Activated T-cell treated with anti-CD3 and anti-CD28 coated beads, Interleukin-2, amount 50 U/mL, for 24 hours (primary cell): ENCODE measurements around the gene ZNF521.

Experiments used
- DNase-seq: peaks from one replicate; pipeline ENCODE4 v3.0.0-alpha.2; 2020
- H3K27ac Mint-ChIP-seq: 2 replicates; pipeline ENCODE4 v1.8.0; 2020; ENCODE audit warnings: mild to moderate bottlenecking, mixed read lengths
- H3K27me3 Mint-ChIP-seq: 2 replicates; pipeline ENCODE4 v1.8.0; 2020; ENCODE audit warnings: mixed read lengths
- H3K36me3 Mint-ChIP-seq: 2 replicates; pipeline ENCODE4 v1.8.0; 2020; ENCODE audit warnings: low read depth, mixed read lengths
- H3K4me1 Mint-ChIP-seq: 2 replicates; pipeline ENCODE4 v1.8.0; 2020; ENCODE audit warnings: low read depth, mixed read lengths
- H3K4me3 Mint-ChIP-seq: 2 replicates; pipeline ENCODE4 v1.8.0; 2020; ENCODE audit warnings: mild to moderate bottlenecking, moderate library complexity, mixed read lengths
- H3K9me3 Mint-ChIP-seq: 2 replicates; pipeline ENCODE4 v1.8.0; 2020; ENCODE audit warnings: mixed read lengths

Gene ZNF521

DNA sequence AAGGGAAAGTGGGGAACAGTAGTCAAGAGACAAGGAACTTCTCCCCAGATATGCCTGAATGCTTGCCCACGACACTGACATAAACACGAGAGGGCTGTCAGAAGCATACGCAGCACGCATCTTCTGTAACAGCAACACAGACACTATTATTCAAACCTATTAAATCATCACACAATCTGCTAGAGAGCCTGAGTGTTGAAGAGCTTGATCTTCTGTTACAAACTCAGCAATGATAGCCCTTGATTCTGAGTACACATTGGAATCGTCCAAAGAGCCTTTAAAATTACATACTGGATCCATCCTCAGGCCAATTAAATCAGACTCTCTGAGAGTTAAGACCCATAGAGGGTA lies 111.6 kb downstream of the ZNF521 start:
- Mint-ChIP-seq H3K4me3 (no peak overlapping the region), H3K27ac (no peak overlapping the region), H3K4me1 (no peaks in the 10 kb centered on the region), H3K27me3 (no peaks in the 10 kb centered on the region), H3K36me3 (no peaks in the 10 kb centered on the region), H3K9me3 (no peaks in the 10 kb centered on the region)
- no peak for DNase-seq

DNA sequence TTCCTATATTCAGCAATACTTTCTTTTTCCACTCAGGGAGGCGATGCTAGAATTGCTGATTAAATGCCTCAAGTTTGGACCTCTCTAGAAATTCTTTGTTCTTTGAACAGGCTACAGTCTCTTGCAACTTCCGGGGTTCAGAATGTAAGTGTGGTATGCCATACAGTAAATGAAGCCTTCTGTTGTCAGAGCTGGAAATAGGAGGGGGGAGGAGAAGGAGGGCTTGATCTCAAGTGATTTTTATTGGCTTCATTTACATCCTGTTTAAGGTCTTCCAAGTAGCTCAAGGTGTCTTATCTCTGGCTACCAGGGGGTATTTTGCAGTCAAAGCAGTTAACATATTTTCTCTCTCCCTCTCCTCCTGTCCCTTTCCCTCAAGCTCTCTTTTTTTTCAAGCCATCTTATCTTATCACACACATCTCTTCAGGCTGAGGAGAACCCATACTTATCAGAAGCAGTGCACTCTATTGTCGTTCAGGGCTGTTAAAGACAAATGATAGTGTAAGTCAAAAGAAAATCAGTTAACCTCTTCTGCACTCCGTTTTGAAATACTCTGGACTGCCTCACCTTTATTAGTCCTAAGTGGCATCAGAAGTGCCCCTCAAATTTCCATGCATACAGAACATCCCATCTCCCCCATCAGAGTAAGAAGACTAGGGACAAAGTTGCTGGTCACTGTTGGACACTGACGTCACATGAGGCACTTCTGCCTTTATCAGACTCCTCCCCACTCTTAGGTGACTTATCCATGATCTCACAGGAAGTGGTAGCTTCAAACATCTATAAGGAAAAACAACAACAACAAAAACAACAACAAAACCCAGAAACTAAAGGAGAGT lies 112.2 kb downstream of the ZNF521 start:
- DNase-seq, result no peak
- Mint-ChIP-seq H3K27me3 (no peaks in the 10 kb centered on the region), H3K9me3 (no peaks in the 10 kb centered on the region), H3K4me3 (no peak overlapping the region), H3K36me3 (no peaks in the 10 kb centered on the region), H3K27ac (no peak overlapping the region), H3K4me1 (no peaks in the 10 kb centered on the region)

DNA sequence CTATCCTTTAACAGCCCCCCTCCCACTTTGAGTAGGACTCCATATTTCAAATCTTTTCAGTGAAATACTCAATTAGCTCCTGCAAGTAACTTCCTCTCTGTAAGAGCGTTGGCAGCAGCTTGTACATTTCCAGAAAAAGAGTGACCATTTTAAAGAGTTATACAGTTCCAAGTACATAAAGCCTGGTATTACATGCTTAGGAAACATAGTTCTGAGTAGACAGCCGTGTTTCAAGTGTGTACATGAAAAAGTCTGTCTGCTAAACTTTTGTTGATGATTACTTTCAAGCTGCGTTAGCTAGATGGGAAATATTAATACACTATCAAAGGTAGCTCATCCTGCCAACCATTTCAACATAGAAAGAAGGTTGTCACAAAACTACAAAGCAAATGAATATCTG lies 112.8 kb downstream of the ZNF521 start:
- Mint-ChIP-seq H3K9me3 (no peaks in the 10 kb centered on the region), H3K4me1 (no peaks in the 10 kb centered on the region), H3K27me3 (no peaks in the 10 kb centered on the region), H3K27ac (no peak overlapping the region), H3K36me3 (no peaks in the 10 kb centered on the region), H3K4me3 (no peak overlapping the region)
- no peak for DNase-seq

DNA sequence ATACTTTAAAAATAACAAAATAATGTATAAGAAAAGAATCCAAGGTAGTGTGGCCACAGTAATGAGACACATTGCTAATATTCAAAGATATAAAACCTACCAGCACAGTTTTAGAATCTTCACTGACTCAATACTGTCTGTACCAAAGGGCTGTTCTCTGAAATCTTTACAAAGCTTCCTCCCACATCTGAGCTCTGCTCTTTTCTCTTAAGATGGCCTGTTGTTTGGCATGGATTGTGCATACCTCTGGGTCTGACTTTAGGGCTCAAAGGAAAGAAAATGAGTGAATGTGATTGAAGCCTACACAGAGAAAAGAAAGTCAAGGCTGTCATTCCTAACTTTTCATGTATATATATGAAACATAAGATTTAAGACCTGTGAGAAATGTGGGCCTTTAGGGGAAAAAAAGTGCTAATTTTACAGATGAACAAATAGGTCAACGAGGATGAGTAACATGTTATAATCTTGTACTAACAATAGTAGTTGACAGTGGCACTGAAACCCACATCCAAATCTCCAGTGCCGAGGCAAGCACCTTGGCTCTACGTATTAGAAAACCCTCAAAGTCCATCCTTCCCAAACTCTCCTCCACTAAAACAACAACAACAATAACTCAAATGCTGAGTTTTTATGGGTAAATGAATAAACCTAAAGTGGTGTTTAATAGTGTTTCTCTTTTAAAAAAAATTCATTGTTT lies 114.2 kb downstream of the ZNF521 start:
- Mint-ChIP-seq H3K4me3 (no peak overlapping the region), H3K9me3 (no peaks in the 10 kb centered on the region), H3K4me1 (no peaks in the 10 kb centered on the region), H3K27me3 (no peaks in the 10 kb centered on the region), H3K36me3 (no peaks in the 10 kb centered on the region), H3K27ac (no peak overlapping the region)
- DNase-seq, result no peak

DNA sequence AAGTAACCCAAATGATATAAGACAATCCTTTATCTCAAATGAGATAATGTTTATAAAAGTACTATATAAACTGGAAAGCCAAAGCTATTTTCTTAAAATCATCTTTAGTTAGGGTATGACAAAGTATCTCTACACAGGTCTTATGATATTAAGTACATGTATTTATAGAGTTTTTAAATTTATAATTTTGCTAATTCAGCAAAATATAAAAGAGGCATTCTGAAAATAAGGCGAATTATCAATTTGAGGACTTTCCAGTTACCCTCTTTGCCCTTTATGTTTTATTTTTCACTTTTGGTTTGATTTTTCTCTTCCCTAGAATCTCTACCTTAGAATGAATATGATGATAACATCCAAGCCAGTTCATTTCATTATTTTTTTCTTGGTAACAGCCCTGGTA lies 115.2 kb downstream of the ZNF521 start:
- Mint-ChIP-seq H3K4me3 (no peak overlapping the region), H3K36me3 (no peaks in the 10 kb centered on the region), H3K27me3 (no peaks in the 10 kb centered on the region), H3K27ac (no peak overlapping the region), H3K4me1 (no peaks in the 10 kb centered on the region), H3K9me3 (no peaks in the 10 kb centered on the region)
- DNase-seq, result no peak

DNA sequence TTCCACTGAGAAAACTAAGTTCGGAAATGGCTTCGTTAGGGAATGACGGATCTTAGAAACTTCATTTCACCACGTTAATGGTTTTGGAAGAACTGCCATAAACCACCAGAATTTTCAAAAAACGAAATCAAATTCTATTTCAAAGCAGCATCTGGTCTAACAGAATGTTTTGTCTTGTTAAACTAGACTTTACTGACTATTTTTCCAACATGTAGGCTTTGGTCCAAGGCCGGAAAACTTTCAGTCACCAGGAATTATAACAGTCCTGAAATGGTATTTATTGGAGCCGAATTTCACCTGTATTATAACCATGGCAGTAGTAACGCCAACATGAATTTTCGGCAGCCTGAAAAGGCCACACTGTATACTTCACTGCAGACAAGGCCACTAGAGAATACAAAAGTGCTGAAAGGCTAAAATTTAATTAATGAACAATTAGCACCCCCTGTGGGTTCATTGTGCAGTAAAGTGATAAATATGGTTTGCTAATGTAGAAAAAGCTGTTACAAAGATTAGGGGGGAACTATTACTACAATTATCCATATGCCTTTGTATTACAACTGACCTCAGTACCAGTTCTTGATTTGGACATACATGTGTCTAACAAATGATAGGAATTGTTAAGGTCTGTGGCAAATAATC lies 116.4 kb downstream of the ZNF521 start:
- H3K4me1 Mint-ChIP-seq, result no peaks in the 10 kb centered on the region
- H3K4me3 Mint-ChIP-seq, result no peak overlapping the region
- no peaks in the 10 kb centered on the region for H3K27me3 Mint-ChIP-seq
- DNase-seq, result no peak
- H3K9me3 Mint-ChIP-seq, result no peaks in the 10 kb centered on the region
- H3K27ac Mint-ChIP-seq, result no peak overlapping the region
- H3K36me3 Mint-ChIP-seq, result no peaks in the 10 kb centered on the region

DNA sequence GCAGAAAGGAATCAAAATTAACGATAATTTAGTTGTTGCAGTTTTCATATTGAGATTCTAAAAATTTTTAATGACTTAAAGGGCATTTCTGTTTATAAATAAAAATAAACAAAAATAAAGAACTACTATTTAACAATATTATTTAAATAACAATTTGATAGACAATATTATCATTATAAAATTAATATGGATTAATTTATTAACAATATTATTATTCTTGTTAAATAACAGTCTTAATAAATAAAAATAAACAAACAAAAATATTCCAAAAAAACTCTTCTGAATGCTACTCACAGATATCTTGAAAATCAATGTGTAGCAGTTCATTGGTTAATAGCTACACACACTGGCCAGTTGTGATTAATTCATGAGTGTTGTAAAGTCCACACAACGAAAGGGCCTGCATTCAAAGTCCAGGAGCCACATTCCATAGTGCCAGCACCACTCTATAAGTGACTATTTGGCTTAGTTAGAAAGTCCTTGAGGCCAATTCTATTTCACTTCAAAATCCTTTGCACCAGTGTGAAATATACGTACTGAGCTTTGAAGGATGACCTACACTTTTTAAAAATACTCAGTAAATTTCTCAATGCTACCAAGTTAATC lies 117.1 kb downstream of the ZNF521 start:
- Mint-ChIP-seq H3K9me3 (no peaks in the 10 kb centered on the region), H3K4me3 (no peak overlapping the region), H3K27ac (no peak overlapping the region), H3K4me1 (no peaks in the 10 kb centered on the region), H3K27me3 (no peaks in the 10 kb centered on the region), H3K36me3 (no peaks in the 10 kb centered on the region)
- no peak for DNase-seq

DNA sequence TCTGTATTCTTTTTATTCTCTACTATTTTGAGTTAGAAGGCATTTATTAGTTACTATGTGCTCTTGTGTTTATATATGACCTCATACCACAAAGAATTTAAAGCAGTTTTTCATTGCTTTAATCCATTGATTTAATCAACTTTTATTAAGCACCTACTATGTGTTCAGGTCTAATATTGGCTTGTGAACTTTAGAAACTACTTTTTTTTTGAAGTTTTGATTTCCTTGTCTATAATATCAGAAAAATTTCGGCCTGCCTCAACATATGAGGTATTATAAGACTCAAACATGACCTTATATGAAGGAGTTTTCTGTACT lies 117.7 kb downstream of the ZNF521 start:
- Mint-ChIP-seq H3K27ac (no peak overlapping the region), H3K4me3 (no peak overlapping the region), H3K27me3 (no peaks in the 10 kb centered on the region), H3K4me1 (no peaks in the 10 kb centered on the region), H3K9me3 (no peaks in the 10 kb centered on the region), H3K36me3 (no peaks in the 10 kb centered on the region)
- DNase-seq, result no peak

DNA sequence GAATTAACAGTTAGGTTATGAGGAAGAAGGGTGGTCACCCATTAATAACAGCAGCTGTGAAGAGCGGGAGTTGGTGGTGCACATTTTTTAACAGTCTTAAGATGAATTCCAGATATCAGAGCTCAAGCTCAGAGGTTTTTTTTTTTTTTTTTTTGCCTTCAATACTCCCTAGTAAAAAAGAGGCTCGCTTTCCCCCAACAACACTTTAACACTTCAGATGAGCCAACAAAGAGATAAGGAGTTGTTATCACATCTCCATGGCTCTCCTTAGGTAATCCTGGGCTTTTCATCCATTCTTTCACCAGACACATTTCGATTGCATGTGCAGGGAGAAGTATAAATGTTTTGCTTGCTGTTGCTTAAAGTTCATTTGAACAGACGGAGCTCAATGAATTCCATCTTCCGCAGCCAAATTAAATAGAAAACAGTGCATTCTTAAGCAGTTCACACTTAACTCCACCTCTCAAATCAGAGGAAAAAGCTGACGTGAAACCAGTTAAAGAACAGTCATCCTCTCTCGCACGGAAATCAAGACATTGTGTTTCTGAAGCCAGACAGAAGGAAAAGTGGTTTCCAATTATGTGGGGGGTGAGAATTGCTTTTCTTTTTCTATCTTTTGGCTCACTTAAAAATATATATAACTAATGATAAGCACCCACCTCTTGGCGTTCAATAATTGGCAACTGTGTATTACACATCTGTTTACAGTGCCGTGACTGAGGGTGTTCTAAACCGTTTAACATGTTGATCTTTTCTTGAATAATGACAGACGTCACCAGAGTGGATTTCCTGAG lies 118.2 kb downstream of the ZNF521 start:
- Mint-ChIP-seq H3K9me3 (no peaks in the 10 kb centered on the region), H3K27me3 (no peaks in the 10 kb centered on the region), H3K36me3 (no peaks in the 10 kb centered on the region), H3K4me3 (no peak overlapping the region), H3K4me1 (no peaks in the 10 kb centered on the region), H3K27ac (no peak overlapping the region)
- no peak for DNase-seq

DNA sequence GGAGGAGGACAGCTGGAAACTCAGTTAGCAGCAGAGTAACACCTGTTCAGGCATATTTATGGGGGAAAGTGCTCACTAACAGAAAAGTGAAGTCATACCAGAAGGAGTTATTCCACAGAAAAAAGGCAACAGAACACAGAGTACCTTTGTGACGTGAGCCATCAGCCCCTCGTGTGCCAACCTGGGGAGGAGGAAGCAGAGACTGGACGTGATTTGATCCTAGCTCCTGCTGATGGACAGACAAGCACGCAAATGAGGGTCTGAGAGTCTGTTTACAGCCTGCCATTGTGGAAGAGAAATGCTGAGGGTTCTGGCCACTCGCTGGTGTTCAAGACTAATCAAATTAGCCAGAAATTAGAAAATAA lies 120.7 kb downstream of the ZNF521 start:
- H3K36me3 Mint-ChIP-seq, result no peaks in the 10 kb centered on the region
- H3K27me3 Mint-ChIP-seq, result no peaks in the 10 kb centered on the region
- no peaks in the 10 kb centered on the region for H3K9me3 Mint-ChIP-seq
- no peak overlapping the region for H3K4me3 Mint-ChIP-seq
- no peak overlapping the region for H3K27ac Mint-ChIP-seq
- no peak for DNase-seq
- H3K4me1 Mint-ChIP-seq, result no peaks in the 10 kb centered on the region

DNA sequence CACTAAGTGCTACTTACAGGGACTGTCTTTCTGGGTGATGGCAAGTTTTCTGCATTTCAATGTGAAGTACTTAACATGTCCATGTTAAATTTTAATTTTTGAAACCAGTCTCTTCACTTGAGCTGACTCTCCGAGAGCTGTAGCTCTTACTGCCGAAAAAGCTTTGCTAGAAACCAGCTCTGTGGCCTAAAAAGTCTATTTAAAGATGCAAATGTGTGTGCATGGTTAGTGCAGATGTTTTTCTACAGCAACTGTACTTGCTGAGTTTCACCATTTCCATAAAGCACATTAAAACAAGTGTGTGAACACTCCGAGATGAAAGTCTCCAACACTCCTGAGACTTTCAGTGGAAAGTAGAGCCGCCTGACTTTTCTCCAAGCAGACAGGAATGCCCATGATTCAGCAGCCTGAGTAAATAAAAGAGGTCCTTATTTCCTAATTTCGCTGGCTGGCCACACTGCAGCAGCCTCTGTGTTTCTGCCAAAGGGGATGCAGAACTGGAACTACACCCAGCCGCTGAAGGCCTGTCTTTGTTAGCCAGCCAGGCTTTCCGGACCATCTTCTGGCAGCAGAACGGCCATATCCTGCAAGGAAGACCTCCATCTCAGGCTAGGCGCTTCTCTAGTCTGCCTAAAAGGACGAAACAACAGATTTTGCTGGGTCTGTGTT lies 121.2 kb downstream of the ZNF521 start:
- Mint-ChIP-seq H3K27me3 (no peaks in the 10 kb centered on the region), H3K4me1 (no peaks in the 10 kb centered on the region), H3K9me3 (no peaks in the 10 kb centered on the region), H3K27ac (no peak overlapping the region), H3K4me3 (no peak overlapping the region), H3K36me3 (no peaks in the 10 kb centered on the region)
- DNase-seq, result no peak

DNA sequence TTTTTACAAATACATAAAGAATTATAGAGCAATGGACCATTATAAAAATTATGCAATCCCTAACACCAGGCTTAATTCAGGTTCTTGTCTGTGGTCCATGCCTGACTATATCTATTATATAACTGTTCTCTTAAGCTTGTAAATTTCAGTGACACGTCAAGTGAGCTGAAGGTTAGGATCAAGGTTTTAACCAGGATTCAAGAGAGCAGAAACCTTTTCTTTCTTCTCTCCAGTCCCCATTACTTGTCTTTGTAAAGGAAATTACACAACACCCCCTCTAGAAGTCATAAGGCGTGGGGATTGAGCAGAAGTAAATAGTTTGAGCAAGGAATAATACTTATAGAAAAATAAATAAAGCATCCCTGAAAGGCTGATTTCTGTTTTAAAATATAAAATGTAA lies 122.0 kb downstream of the ZNF521 start:
- DNase-seq, result no peak
- H3K4me1 Mint-ChIP-seq, result no peaks in the 10 kb centered on the region
- no peaks in the 10 kb centered on the region for H3K9me3 Mint-ChIP-seq
- no peak overlapping the region for H3K4me3 Mint-ChIP-seq
- H3K27ac Mint-ChIP-seq, result no peak overlapping the region
- no peaks in the 10 kb centered on the region for H3K36me3 Mint-ChIP-seq
- no peaks in the 10 kb centered on the region for H3K27me3 Mint-ChIP-seq

DNA sequence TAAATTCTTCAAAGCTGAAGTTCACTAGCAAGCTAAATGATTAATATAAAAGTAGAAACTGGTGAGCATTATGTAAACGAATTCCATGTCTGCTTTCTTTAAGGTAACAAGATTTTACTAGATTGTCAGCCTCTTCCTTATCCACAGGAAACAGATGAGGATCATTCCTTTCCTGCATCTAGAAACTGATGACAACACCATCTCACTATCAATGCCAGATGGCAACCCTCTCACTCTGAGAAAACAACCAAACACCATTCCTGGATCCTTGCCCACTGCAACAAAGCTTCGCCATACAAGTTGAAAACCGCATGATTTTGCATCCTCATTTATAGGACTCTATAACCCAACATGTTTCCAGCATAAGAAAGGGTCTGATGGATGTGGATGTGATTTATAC lies 122.9 kb downstream of the ZNF521 start:
- H3K36me3 Mint-ChIP-seq, result no peaks in the 10 kb centered on the region
- DNase-seq, result no peak
- no peak overlapping the region for H3K4me3 Mint-ChIP-seq
- no peaks in the 10 kb centered on the region for H3K27me3 Mint-ChIP-seq
- H3K4me1 Mint-ChIP-seq, result no peaks in the 10 kb centered on the region
- no peak overlapping the region for H3K27ac Mint-ChIP-seq
- no peaks in the 10 kb centered on the region for H3K9me3 Mint-ChIP-seq

DNA sequence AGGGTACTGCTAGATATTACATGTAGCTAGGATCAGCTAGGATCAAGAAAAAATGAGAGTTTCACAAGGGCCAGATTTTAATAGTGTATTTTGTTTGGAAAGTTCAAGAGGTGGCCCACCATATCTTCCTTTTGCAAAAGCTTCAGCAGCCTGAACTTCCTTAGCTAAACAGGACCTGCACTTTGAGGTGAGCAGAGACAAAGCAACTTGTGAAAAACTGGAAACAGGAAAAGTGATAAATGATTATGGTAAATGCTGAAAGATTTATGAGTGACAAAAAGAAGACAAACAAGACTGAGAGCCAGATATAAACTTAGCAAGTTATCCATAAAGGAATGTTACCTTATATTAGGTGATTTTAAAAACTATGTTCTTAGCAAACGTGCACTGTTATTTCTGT lies 123.6 kb downstream of the ZNF521 start:
- no peak overlapping the region for H3K4me3 Mint-ChIP-seq
- DNase-seq, result no peak

More for the DNA sequence above, 123.6 kb downstream of the ZNF521 start:
- H3K4me1 Mint-ChIP-seq, result no peaks in the 10 kb centered on the region
- no peaks in the 10 kb centered on the region for H3K36me3 Mint-ChIP-seq
- H3K9me3 Mint-ChIP-seq, result no peaks in the 10 kb centered on the region
- H3K27me3 Mint-ChIP-seq, result no peaks in the 10 kb centered on the region
- no peak overlapping the region for H3K27ac Mint-ChIP-seq
